ENCODE data around the gene PARN. TPM values are rescaled to one million over a fixed set of nuclear protein-coding genes. Genes with fewer than 3 reads are reported as not detected.

Gene PARN
- total and polyA plus RNA-seq, 9 of the 15 experiments (the other 6 are each of a cell fraction or from before 2014, with no cell fraction given): 9.6 to 51.3 (median 40.4) TPM

DNA sequence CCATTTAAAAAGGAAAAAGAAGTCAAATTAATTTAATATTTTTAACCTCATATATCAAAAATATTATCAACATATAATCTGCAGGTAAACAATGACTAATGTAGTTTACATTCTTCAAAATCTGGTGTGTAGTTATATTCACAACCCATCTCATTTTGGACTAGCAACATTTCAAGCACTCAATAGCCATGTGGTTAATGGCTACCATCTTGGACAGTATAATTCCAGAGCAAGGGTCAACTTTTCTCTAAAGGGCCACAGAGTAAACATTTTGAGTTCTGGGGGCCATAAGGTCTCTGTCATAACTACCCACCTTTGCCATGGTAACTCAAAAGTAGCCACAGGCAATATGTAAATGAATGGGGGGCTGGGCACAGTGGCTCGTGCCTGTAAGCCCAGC lies 153.9 kb downstream of the PARN start:
- no peak for TF ChIP-seq ZNF785 (CRISPR knock-in tag; IDR thresholded peaks at IDR 0.05)
- TF ChIP-seq, protein P1, sequence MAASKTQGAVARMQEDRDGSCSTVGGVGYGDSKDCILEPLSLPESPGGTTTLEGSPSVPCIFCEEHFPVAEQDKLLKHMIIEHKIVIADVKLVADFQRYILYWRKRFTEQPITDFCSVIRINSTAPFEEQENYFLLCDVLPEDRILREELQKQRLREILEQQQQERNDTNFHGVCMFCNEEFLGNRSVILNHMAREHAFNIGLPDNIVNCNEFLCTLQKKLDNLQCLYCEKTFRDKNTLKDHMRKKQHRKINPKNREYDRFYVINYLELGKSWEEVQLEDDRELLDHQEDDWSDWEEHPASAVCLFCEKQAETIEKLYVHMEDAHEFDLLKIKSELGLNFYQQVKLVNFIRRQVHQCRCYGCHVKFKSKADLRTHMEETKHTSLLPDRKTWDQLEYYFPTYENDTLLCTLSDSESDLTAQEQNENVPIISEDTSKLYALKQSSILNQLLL (CRISPR knock-in tag; IDR thresholded peaks at IDR 0.05; ENCODE audit: borderline replicate concordance): no peak
- Histone ChIP-seq H3K36me3 (ENCODE audit: control insufficient read depth, insufficient read depth, low read length) (peaks cover 10% of the 10 kb centered on the region; the same call in 2 of the 3 replicates), H3K79me2 (ENCODE audit: control insufficient read depth, insufficient read depth, low read length) (no peaks in the 10 kb centered on the region), H3K9ac (ENCODE audit: insufficient read depth in 1 of 2, low read depth in 2 of 2, low read length in 2 of 2) (no peak overlapping the region), H2AFZ (ENCODE audit: low read depth, low read length) (no peak overlapping the region), H3K9me1 (ENCODE audit: control insufficient read depth, insufficient read depth, low read length) (no peaks in the 10 kb centered on the region), H3K27me3 (ENCODE audit: control insufficient read depth in 2 of 2, insufficient read depth in 2 of 2, low read length in 2 of 2) (no peaks in the 10 kb centered on the region), H3K4me1 (replicated peaks in 1 of 2; ENCODE audit: control insufficient read depth in 2 of 2, insufficient read depth in 2 of 2, low read length in 2 of 2) (no peaks in the 10 kb centered on the region), H3K4me3 (no peak overlapping the region), H3K27ac (ENCODE audit: extremely low read depth, low read depth, low read length) (no peak overlapping the region), H3K4me2 (ENCODE audit: insufficient read depth, low read length) (no peak overlapping the region), H4K20me1 (replicated peaks; ENCODE audit: control insufficient read depth, insufficient read depth, low read length) (no peaks in the 10 kb centered on the region), H3K9me3 (replicated peaks; ENCODE audit: control insufficient read depth, insufficient read depth, low read depth, low read length) (no peaks in the 10 kb centered on the region)
- FAIRE-seq: no peak
- 80% methylated on average over 1 of the region's 1 CpG for WGBS (ENCODE audit: insufficient coverage, low coverage, missing lambda C conversion rate)
- no peak for ATAC-seq
- ChIA-PET CTCF (ENCODE audit: low intra/inter-chr PET ratio) (no interaction called here), POLR2A (no interaction called here)
- no TSS peak for BruUV-seq (replicated peaks)
- in situ Hi-C loops (cut with MboI): no loop called here
- intact Hi-C loops (cut with micrococcal nuclease): no loop called here
- DNase-seq (ENCODE audit: extremely low read depth in 1 of 4, low spot score in 3 of 4): no peak

DNA sequence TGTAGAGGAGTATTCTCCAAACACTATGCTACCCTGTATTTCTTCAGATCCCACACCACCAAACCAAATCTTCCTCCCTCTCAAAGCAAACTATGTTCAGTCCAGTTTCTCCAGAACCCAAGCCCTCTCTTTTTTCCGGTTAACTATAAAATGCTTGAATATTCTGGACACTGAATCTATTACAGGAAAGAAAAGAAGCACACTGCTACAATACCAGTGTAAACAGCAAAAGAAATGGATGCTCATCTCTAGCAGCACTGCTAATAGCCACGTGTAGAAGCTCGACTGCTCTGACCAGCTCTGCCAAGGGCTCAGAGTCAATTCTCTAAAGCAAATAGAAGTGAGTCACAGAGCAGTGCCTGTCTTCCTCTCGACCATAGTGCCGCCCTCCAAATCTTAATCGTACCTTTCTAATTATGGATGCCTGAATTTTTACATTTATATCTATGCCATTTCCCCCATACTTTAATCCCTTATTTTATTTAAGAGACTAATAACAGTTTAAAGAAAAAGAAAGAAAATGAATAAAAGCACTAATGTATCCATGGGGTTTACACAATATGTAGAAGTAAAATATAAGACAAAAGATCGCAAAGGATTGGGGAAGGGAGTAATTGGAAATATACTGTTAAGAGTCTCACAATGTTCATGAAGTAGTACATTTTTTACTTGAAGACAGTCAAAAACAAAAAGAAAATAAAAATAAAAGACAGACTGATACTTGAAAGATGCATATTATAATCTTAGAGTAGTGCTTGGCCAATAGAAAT lies 154.5 kb downstream of the PARN start:
- intact Hi-C loops (cut with micrococcal nuclease): no loop called here
- BruUV-seq (replicated peaks): no TSS peak
- Histone ChIP-seq H3K27ac (ENCODE audit: extremely low read depth, low read depth, low read length) (no peak overlapping the region), H3K36me3 (ENCODE audit: control insufficient read depth, insufficient read depth, low read length) (peaks cover 10% of the 10 kb centered on the region; the same call in 2 of the 3 replicates), H2AFZ (ENCODE audit: low read depth, low read length) (no peak overlapping the region), H3K4me1 (replicated peaks in 1 of 2; ENCODE audit: control insufficient read depth in 2 of 2, insufficient read depth in 2 of 2, low read length in 2 of 2) (no peaks in the 10 kb centered on the region), H3K9me1 (ENCODE audit: control insufficient read depth, insufficient read depth, low read length) (no peaks in the 10 kb centered on the region), H3K79me2 (ENCODE audit: control insufficient read depth, insufficient read depth, low read length) (no peaks in the 10 kb centered on the region), H3K9me3 (replicated peaks; ENCODE audit: control insufficient read depth, insufficient read depth, low read depth, low read length) (no peaks in the 10 kb centered on the region), H3K9ac (ENCODE audit: insufficient read depth in 1 of 2, low read depth in 2 of 2, low read length in 2 of 2) (no peak overlapping the region), H3K4me2 (ENCODE audit: insufficient read depth, low read length) (no peak overlapping the region), H4K20me1 (replicated peaks; ENCODE audit: control insufficient read depth, insufficient read depth, low read length) (no peaks in the 10 kb centered on the region), H3K27me3 (ENCODE audit: control insufficient read depth in 2 of 2, insufficient read depth in 2 of 2, low read length in 2 of 2) (no peaks in the 10 kb centered on the region), H3K4me3 (no peak overlapping the region)
- ATAC-seq (no peak), DNase-seq (ENCODE audit: extremely low read depth in 1 of 4, low spot score in 3 of 4) (no peak), FAIRE-seq (no peak)
- in situ Hi-C loops (cut with MboI): no loop called here
- WGBS (ENCODE audit: insufficient coverage, low coverage, missing lambda C conversion rate): 75% methylated on average over 7 of the region's 7 CpGs
- POLR2A ChIA-PET: interaction anchor here (0.9 kb wide), 1 partner anchor 10 kb away, joined by 3 read pairs; no protein-coding TSS in a partner anchor
- CTCF ChIA-PET (ENCODE audit: low intra/inter-chr PET ratio): no interaction called here
- no peak for TF ChIP-seq ZNF133 (CRISPR knock-in tag; IDR thresholded peaks at IDR 0.05)
- no peak for TF ChIP-seq TAF9B (IDR thresholded peaks at IDR 0.05; ENCODE audit: partially characterized antibody)
- TF ChIP-seq ZNF431 (CRISPR knock-in tag; IDR thresholded peaks at IDR 0.05): no peak
- TF ChIP-seq KDM4B (IDR thresholded peaks at IDR 0.05; ENCODE audit: borderline replicate concordance in 2 of 2, low read depth in 1 of 2): no peak
- no peak for TF ChIP-seq GTF2E2 (tag; IDR thresholded peaks at IDR 0.05)
- no peak for TF ChIP-seq CBFA2T3 (IDR thresholded peaks at IDR 0.05)
- no peak for TF ChIP-seq HLTF (IDR thresholded peaks at IDR 0.05)
- TF ChIP-seq, protein P2, sequence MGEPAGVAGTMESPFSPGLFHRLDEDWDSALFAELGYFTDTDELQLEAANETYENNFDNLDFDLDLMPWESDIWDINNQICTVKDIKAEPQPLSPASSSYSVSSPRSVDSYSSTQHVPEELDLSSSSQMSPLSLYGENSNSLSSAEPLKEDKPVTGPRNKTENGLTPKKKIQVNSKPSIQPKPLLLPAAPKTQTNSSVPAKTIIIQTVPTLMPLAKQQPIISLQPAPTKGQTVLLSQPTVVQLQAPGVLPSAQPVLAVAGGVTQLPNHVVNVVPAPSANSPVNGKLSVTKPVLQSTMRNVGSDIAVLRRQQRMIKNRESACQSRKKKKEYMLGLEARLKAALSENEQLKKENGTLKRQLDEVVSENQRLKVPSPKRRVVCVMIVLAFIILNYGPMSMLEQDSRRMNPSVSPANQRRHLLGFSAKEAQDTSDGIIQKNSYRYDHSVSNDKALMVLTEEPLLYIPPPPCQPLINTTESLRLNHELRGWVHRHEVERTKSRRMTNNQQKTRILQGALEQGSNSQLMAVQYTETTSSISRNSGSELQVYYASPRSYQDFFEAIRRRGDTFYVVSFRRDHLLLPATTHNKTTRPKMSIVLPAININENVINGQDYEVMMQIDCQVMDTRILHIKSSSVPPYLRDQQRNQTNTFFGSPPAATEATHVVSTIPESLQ (CRISPR knock-in tag; IDR thresholded peaks at IDR 0.05): no peak

All from K562 (cell line).